Adrenal gland (tissue), 5 donors: ENCODE data around the gene CEP89.

Source experiments
- CTCF ChIP-seq, 6 experiments: fragments of 450-650 bp in 4 of 6; fragments of 200-600 bp in 2 of 6; sonication (generic) in 1 of 6; IDR thresholded peaks; 1 replicate in 5 of 6; 2 replicates in 1 of 6; pipeline versions ENCODE4 v1.5.1 to v1.8.0; 2016 to 2021; ENCODE audit warnings: antibody characterized with exemption in 6 of 6, mild to moderate bottlenecking in 2 of 6, moderate library complexity in 1 of 6
- POLR2A ChIP-seq, 2 donors: fragments of 450-650 bp; IDR thresholded peaks; one replicate each; pipeline ENCODE4 v1.6.1; 2017; ENCODE audit warnings: antibody characterized with exemption in 2 of 2, mild to moderate bottlenecking in 2 of 2, moderate library complexity in 1 of 2
- donor health status: DM: no; HTN: no; CAD: no.

GRCh38 chr19:32887572-32888215 lies 84.1 kb downstream of the CEP89 start:
- no peak for TF ChIP-seq CTCF (IDR thresholded peaks at IDR 0.05)
- TF ChIP-seq POLR2A (IDR thresholded peaks at IDR 0.05), result no peak
